ENCODE measurements around the gene SUSD3. TPM values are rescaled to one million over a fixed set of nuclear protein-coding genes. Genes with fewer than 3 reads are reported as not detected.
"Not testable (repeated sequence)": the region's sequence is repeated elsewhere in the genome, so short reads cannot be mapped to it uniquely, and the experiment has no call there.

SUSD3 gene
- total RNA-seq, 2 donors from 2014 or later = 45.4 to 68.4 TPM

DNA sequence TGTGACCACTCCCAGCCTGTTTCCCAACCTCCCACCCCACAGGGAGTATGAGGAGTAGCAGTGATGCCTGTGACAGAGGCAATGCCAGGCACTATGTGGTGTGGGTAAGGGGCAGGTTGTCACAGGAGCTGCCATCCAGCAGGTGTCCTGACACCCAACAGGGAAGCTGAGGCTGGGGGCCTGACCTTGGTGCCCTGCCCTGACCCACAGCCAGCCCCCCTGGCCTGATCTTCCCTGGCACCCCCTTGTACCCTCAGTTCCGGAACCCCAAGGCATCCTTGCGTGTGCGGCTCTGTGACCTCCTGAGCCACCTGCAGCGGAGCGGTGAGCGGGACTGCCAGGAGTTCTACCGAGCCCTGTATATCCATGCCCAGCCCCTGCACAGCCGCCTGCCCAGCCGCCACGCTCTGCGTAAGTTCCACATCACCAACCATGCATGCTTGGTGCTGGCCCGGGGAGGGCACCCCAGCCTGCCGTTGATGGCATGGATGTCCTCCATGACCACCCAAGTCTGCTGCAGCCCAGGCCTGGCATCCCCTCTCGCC lies 51.9 kb downstream of the SUSD3 start:
- Mint-ChIP-seq H3K4me1 (peaks cover 33% of the 10 kb centered on the region), H3K9me3 (no peaks in the 10 kb centered on the region), H3K36me3 (ENCODE audit: low read depth) (peaks cover 60% of the 10 kb centered on the region), H3K27ac (no peak overlapping the region), H3K27me3 (no peaks in the 10 kb centered on the region), H3K4me3 (no peak overlapping the region)
- ATAC-seq (replicated peaks) = no peak

DNA sequence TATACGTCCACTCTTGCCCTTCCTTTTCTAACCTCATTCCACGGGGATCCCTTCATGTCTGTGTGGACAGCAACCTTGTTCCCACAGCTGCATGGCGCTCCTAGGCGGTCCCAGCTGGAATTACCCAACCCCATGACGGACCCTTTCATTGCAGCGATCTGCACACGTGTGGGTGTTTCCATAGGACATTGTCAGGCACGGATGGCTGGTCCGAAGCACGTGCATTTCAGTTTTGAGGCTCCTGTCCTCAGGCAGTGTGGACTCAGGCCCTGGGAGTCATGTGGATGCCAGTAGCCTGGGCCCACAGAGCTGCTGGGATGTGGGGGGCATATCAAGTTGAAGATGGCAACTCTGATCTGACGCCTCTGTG lies 52.5 kb downstream of the SUSD3 start:
- peaks cover 27% of the 10 kb centered on the region for H3K4me1 Mint-ChIP-seq
- H3K36me3 Mint-ChIP-seq (ENCODE audit: low read depth) = peaks cover 54% of the 10 kb centered on the region
- no peak overlapping the region for H3K4me3 Mint-ChIP-seq
- no peak overlapping the region for H3K27ac Mint-ChIP-seq
- H3K9me3 Mint-ChIP-seq = no peaks in the 10 kb centered on the region
- H3K27me3 Mint-ChIP-seq = no peaks in the 10 kb centered on the region
- ATAC-seq (replicated peaks) = no peak

DNA sequence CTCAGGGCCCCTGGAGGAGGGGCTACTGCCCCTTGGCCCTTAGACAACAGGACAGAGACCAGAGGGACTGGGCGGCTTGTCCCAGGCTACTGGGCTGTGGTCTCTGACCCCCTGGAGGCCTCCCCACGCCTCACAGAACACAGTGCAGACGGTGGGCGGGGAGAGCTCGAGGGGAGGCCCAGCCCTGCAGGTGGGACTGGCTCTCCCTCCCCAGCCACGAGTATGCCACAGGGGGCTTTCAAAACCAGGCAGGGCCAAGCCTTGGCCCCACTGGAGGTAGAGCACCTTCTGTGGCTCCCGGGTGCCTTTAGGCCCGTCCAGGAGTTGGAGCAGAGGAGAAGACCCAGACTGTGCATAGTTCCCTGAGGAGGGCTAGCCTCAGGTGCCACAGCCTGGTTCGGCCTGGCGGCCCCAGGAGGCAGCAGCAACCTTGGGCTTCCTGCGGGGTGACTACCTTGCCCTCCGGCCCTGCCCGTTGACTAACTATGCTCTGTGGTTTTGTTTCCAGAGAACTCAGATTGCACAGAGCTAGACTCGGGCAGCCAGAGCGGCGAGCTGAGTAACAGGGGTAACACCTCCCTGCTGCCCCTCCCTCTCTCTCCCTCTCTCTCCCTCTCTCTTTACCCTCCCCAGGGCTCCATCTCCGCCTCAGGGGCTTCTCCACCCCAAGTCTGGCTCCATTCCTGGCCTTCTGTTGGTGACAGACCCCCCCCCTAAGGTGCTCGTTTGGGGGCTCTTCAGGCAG lies 53.0 kb downstream of the SUSD3 start:
- Mint-ChIP-seq H3K27ac (no peak overlapping the region), H3K4me3 (no peak overlapping the region), H3K9me3 (no peaks in the 10 kb centered on the region), H3K27me3 (no peaks in the 10 kb centered on the region), H3K4me1 (peaks cover 24% of the 10 kb centered on the region), H3K36me3 (ENCODE audit: low read depth) (peaks cover 54% of the 10 kb centered on the region)
- ATAC-seq (replicated peaks) = peak; percentile 23

DNA sequence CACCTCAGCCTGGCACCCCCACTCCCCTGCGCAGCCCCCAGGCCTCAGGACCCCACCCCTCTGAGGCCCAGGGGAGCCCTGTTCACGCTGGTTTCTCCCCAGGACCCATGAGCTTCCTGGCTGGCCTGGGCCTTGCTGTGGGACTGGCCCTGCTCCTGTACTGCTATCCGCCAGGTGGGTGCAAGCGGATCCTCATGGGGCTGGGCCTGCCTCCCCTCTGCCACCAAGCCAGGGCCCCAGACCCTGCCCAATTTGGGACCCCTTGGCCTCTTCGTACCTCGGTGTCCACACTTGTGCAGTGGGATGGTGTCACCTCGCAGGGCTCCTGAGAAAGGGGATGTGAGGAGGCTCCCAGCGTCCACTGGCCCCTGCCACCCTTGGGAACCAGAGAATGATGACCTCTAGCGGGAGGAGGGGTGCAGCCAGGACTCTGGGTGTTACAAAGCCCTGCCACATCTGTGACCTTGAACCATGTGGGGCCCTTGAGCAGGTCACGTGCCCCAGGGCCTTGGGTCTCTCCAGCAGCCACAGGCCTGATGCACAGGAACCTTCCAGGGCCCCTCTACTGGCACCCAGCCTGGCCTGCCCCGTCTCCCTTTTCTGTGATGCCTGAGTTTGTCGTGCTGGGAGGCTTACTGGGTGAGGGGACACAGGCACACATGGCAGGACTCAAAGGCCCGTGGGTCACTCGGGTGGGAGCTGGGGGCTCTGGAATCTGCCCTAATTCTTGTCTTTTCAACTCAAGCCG lies 53.8 kb downstream of the SUSD3 start:
- Mint-ChIP-seq H3K27ac (no peak overlapping the region), H3K36me3 (ENCODE audit: low read depth) (peaks cover 54% of the 10 kb centered on the region), H3K27me3 (no peaks in the 10 kb centered on the region), H3K4me1 (peaks cover 19% of the 10 kb centered on the region), H3K9me3 (no peaks in the 10 kb centered on the region), H3K4me3 (no peak overlapping the region)
- no peak for ATAC-seq (replicated peaks)

DNA sequence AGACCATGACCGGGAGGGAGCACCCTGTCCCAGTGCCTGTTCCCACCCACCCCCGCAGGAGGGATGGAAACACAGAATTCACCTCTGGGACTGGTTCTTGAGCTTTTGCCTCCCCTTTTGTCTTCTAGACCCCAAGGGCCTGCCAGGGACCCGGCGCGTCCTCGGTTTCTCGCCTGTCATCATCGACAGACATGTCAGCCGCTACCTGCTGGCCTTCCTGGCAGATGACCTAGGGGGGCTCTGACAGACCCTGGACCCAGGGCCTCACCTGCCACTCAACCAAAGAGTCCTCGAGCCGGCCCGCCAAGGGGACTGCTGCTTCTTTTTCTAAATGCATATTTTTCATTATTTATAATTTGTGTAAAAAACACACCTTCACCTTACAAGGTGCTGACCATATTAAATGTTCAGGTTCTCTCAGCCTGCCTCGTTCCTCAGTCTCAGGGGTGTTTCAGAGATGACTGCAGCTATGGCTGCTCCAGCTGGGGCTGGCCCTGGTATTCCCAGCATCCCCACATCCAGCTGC lies 54.4 kb downstream of the SUSD3 start:
- no peak for ATAC-seq (replicated peaks)
- H3K9me3 Mint-ChIP-seq = no peaks in the 10 kb centered on the region
- H3K4me3 Mint-ChIP-seq = no peak overlapping the region
- peaks cover 48% of the 10 kb centered on the region for H3K36me3 Mint-ChIP-seq (ENCODE audit: low read depth)
- peaks cover 12% of the 10 kb centered on the region for H3K4me1 Mint-ChIP-seq
- H3K27me3 Mint-ChIP-seq = no peaks in the 10 kb centered on the region
- no peak overlapping the region for H3K27ac Mint-ChIP-seq

DNA sequence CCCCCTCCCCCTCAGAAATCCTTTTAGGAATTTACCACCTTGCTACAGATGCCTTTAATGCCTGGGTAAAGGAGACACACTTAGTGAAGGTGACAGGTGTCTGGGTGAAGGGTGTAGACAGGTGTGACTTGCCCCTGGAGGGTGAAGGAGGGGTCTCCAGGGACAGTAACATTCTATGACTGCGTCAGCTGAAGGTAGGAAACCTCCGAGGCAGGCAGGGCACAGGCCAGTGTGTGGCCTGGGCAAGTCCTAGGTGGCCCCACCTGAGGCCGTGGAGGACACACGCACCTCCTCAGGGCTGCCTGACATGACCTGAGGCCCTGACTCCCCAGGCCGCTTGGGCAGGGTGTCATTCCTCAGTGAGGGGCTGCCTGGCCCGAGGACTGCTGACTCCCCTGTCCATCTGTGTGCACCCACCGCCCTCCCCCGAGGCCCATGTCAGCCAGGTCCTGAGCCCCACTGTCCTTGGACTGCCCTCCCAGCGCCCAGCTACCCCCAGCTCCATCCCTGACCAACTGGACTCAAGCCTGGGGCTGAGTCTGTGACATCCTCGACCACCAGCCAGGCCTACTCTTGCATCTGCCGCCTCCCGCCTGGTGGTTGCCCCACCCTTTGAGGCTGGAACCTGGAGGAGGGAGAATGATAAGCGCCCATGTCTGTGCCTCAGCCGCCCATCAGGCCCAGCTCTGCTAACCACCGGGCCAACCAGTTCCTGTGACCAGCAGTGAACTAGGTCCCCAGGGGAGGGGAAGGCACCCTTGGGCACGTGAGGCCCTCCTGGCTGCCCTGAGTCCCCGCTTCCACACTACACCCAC lies 55.9 kb downstream of the SUSD3 start:
- H3K36me3 Mint-ChIP-seq (ENCODE audit: low read depth) = peaks cover 45% of the 10 kb centered on the region
- no peaks in the 10 kb centered on the region for H3K9me3 Mint-ChIP-seq
- peaks cover 11% of the 10 kb centered on the region for H3K4me1 Mint-ChIP-seq
- ATAC-seq (replicated peaks) = no peak
- no peaks in the 10 kb centered on the region for H3K27me3 Mint-ChIP-seq
- peak overlapping the region; percentile 76 for H3K27ac Mint-ChIP-seq
- H3K4me3 Mint-ChIP-seq = no peak overlapping the region

DNA sequence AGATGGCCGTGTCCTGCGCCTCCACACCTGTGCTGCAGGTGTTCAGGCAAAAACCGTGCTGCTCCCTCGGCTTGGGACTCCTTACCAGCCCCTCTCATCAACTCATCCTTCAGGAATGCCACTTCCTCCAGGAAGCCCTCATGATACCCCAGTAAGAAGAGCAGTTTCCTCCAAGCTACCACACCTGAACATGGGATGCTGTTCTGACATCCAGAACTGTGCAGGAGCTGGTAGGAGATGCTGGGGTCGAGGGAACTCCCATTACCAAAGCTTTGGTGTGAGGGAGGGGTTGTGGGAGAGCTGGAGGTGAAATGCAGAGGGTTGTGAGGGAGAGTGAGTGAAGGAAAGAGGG lies 56.5 kb downstream of the SUSD3 start:
- H3K4me3 Mint-ChIP-seq = no peak overlapping the region
- peaks cover 45% of the 10 kb centered on the region for H3K36me3 Mint-ChIP-seq (ENCODE audit: low read depth)
- no peak for ATAC-seq (replicated peaks)
- H3K9me3 Mint-ChIP-seq = no peaks in the 10 kb centered on the region
- no peaks in the 10 kb centered on the region for H3K27me3 Mint-ChIP-seq
- H3K4me1 Mint-ChIP-seq = peaks cover 12% of the 10 kb centered on the region
- H3K27ac Mint-ChIP-seq = peak overlapping the region; percentile 76

DNA sequence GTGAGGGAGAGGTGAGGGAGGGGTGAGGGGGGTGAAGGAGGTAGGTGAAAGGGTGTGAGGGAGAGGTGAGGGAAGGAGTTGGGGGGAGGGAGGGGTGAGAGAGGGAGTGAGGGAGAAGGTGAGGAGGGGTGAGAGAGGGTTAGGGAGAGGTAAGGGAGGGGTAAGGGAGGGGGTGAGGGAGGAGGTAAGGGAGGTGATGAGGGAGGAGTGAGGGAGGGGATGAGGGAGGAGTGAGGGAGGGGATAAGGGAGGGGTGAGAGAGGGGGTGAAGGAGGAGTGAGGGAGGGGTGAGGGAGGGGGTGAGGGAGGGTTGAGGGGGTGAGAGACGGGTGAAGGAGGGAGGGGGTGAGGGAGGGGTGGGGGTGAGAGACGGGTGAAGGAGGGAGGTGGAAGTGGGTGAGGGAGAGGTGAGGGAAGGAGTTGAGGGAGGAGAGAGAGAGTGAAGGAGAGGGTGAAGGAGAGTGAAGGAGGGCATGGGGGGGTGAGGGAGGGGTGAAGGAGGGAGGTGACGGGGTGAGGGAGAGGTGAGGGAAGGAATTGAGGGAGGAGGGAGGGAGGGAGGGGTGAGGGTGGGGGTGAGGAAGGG lies 57.1 kb downstream of the SUSD3 start:
- H3K36me3 Mint-ChIP-seq (ENCODE audit: low read depth) = peaks cover 45% of the 10 kb centered on the region
- no peaks in the 10 kb centered on the region for H3K27me3 Mint-ChIP-seq
- peak overlapping the region; percentile 76 for H3K27ac Mint-ChIP-seq
- peaks cover 18% of the 10 kb centered on the region for H3K4me1 Mint-ChIP-seq
- ATAC-seq (replicated peaks) = no peak
- H3K4me3 Mint-ChIP-seq = no peak overlapping the region
- H3K9me3 Mint-ChIP-seq = no peaks in the 10 kb centered on the region

DNA sequence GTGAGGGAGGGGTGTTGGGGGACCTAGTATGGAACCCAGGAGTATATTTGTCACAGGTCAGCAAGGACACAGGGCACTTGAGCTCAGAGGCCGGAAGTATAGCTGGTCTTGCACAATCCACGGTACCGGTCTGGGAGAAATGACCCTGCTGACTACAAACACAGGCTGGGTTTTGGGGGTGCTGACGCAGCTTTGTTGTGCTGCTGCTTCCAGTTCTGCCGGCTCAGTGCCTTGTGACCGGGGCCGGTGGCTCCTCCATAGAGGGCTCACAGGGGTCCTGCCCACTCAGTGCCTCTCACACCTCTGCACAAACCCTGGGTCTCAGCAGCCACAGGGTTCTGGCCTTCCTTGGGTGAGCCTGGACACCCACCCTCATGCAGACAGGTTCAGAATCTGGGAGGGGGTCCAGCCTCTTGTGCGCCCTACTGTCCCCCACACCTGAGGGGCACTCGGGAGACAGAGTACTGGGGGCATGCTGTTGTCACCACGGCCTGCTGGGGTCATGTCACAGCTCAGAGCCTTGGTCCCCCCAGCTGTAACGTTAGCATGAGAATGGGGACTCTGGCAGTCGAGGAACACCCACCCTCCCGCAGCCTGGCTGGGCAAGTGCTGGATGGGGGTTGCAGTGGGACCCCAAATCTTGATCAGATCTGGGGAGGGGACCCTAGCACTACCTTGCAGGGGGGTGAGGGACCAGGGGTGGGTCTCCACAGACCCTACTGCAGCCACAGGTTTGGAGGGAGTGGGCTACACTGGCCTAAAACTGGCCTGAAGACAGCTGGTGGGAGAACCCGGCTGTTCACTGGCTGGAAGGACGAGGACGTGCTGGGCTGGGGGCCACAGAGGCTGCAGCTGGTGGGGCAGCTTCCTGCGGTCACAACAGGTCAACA lies 57.8 kb downstream of the SUSD3 start:
- H3K27me3 Mint-ChIP-seq = no peaks in the 10 kb centered on the region
- H3K36me3 Mint-ChIP-seq (ENCODE audit: low read depth) = peaks cover 44% of the 10 kb centered on the region
- no peak for ATAC-seq (replicated peaks)
- no peaks in the 10 kb centered on the region for H3K9me3 Mint-ChIP-seq
- H3K27ac Mint-ChIP-seq = no peak overlapping the region
- peaks cover 19% of the 10 kb centered on the region for H3K4me1 Mint-ChIP-seq
- no peak overlapping the region for H3K4me3 Mint-ChIP-seq

DNA sequence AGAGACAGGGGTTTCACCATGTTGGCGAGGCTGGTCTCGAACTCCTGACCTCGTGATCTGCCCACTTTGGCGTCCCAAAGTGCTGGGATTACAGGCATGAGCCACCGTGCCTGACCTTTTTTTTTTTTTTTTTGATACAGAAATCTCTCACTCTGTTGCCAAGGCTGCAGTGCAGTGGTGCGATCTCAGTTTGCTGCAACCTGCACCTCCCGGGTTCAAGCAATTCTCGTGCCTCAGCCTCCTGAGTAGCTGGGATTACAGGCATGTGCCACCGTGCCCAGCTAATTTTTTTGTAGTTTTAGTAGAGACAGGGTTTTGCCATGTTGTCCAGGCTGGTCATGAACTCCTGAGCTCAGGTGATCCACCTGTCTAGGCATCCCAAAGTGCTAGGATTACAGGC lies 59.0 kb downstream of the SUSD3 start:
- not testable (repeated sequence) for H3K4me3 Mint-ChIP-seq; H3K27me3 Mint-ChIP-seq; H3K9me3 Mint-ChIP-seq; ATAC-seq (replicated peaks)
- Mint-ChIP-seq H3K4me1 (peaks cover 23% of the 10 kb centered on the region), H3K27ac (peak overlapping the region; percentile 20), H3K36me3 (ENCODE audit: low read depth) (peaks cover 54% of the 10 kb centered on the region)

DNA sequence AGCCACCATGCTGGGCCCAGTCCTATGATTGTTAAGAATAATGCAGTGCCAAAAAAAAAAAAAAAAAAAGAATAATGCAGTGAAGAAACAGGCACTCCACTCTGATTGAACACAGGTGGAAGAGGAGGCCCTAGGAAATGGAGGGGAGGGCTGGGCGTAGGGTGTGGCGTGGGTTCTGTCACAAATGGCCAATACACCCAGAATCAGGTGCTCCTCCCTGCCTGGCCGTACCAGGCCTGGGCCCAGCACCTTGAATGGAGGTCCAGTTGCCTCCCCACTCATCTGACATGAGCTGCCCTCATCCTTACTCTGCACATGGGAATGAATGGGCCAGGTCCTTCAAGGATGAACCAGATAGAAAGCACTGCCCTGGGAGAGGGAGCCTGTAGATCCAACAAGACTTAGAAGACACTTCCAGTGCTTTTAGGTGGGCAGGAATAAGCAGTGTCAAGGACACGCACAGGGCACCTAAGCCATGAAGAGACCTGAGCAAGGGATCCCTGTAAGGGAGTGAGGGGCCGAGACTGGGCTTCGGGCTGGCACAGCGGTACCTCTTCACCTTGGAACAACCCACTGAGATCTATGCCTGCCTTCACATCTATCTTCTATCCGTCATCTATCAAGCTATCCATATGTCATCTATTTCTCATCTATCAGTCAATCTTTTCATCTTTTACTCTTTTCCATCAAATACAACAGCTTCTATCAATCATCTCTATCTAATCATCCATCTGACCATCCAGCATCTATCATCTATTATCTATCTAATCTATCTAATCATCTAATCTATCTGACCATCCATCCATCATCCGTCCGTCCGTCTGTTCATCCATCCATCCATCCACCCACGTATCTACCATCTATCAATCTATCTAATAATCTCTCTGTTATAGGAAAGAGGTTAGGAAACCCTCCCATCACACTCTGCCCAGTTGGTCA lies 59.7 kb downstream of the SUSD3 start:
- H3K4me1 Mint-ChIP-seq = peaks cover 23% of the 10 kb centered on the region
- H3K27me3 Mint-ChIP-seq = no peaks in the 10 kb centered on the region
- H3K36me3 Mint-ChIP-seq (ENCODE audit: low read depth) = peaks cover 54% of the 10 kb centered on the region
- peak overlapping the region; percentile 20 for H3K27ac Mint-ChIP-seq
- no peak for ATAC-seq (replicated peaks)
- H3K4me3 Mint-ChIP-seq = no peak overlapping the region
- H3K9me3 Mint-ChIP-seq = no peaks in the 10 kb centered on the region

DNA sequence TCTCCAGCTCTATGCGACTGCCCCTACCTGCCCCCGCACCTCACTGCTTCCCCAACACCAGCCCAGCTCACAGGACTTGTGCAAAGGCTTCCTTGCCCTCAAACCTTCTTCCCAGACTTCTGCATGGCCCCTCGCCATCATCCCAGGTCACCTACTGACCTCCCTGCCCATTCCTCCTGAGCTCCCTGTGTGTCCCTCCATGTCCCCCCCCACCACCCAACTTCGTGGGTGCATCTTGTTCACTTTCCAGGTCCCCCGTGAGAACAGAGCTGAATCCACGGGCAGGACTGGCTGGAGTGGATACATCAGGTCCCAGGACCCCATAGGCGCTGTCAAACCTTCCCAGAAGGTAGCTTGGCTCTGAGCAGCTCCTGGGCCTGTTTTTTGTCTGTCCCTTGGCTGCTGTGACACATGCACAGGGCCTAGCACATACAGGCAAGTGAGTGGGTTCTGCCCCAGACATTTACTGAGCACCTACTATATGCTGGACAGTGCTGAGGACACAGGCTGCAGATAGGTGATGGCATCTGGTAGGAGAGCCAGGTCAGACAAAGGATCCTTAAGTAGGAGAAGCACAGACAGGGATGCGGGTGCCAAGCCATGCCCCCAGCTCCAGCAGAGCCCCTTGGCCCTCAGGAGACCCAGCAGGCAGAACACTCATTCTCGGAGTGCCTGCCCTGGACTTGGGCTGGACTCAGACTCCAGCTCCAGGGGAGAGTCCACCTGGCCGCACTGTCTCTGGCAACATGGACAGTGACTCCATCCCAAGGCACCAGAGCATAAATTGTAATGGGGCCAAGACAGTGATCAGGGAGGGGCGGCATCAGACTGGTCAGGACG lies 60.6 kb downstream of the SUSD3 start:
- Mint-ChIP-seq H3K27ac (peak overlapping the region; percentile 20), H3K9me3 (no peaks in the 10 kb centered on the region), H3K27me3 (no peaks in the 10 kb centered on the region), H3K4me3 (peak overlapping the region; percentile 49), H3K36me3 (ENCODE audit: low read depth) (peaks cover 59% of the 10 kb centered on the region), H3K4me1 (peaks cover 23% of the 10 kb centered on the region)
- no peak for ATAC-seq (replicated peaks)
